ENCODE measurements around the gene GLYR1.

DNA sequence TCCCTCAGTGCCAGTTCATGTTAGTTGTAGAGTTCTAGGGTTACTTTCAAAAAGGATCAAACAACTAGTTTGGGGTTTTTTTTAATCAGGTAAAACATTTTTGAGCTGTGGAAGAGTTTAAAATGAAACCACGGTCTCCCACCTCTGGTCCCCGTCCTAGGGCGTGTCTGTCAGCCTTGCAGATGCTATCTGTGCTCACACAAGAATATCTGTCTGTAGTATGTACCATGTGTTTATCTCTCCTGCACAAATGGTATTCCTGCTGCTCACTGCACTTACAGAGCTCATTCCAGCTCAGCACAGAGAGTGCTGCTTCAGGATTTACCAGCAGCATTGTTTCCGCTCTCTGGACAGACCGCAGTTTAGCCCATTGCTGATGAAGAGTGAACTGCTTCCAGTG lies 39.1 kb upstream of the GLYR1 start:
- TF ChIP-seq POLR2A (IDR thresholded peaks at IDR 0.05) = no peak
- TF ChIP-seq, protein P1, sequence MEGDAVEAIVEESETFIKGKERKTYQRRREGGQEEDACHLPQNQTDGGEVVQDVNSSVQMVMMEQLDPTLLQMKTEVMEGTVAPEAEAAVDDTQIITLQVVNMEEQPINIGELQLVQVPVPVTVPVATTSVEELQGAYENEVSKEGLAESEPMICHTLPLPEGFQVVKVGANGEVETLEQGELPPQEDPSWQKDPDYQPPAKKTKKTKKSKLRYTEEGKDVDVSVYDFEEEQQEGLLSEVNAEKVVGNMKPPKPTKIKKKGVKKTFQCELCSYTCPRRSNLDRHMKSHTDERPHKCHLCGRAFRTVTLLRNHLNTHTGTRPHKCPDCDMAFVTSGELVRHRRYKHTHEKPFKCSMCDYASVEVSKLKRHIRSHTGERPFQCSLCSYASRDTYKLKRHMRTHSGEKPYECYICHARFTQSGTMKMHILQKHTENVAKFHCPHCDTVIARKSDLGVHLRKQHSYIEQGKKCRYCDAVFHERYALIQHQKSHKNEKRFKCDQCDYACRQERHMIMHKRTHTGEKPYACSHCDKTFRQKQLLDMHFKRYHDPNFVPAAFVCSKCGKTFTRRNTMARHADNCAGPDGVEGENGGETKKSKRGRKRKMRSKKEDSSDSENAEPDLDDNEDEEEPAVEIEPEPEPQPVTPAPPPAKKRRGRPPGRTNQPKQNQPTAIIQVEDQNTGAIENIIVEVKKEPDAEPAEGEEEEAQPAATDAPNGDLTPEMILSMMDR (IDR thresholded peaks at IDR 0.05) = no peak

Measured in lower leg skin (tissue), 3 donors.